Measurements from ENCODE around the gene OPA1. TPM values are rescaled to one million over a fixed set of nuclear protein-coding genes. Genes with fewer than 3 reads are reported as not detected.

The OPA1 gene
- total RNA-seq, 1 experiment from 2014 or later, result 75.4 TPM

DNA sequence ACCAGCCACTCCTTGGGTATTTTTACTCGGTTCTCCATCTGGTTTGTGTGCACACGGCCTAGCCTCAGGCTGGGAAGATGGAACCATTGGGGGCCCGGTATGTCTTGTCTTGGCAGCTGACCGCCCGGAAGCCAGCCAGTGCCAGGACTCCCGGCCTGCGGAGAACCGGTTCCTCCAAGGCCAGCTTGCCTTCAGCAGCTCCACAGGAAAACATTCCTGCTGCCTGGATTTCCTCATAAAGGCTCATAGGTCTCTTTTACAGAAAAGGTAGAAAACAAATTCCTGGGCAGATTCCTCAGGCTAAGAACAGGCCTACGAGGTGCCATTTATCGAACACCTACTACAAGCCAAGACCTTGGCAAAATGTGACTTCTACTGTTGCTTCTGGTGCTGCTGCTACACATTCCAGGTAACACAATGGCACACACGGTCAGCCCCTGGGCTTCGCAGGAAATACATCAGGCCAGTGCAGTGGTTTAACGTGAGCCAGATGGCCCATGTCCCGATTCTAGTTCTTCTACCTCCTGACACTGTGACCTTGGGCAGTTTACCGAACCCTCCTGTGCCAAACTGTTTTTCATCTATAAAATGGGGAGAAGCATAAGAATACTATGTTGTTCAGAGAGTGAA lies 141.8 kb downstream of the OPA1 start:
- H3K4me1 Mint-ChIP-seq, result peaks cover 19 to 25% of the 10 kb centered on the region in 2 experiments
- H3K9me3 ChIP-seq (ENCODE audit: control insufficient read depth, low read depth, low read length), result no peaks in the 10 kb centered on the region
- no peak overlapping the region for H3K14ac ChIP-seq (ENCODE audit: insufficient read depth, low read length)
- no peak overlapping the region for H2AFZ ChIP-seq (ENCODE audit: low read length)
- H3K23me2 ChIP-seq (ENCODE audit: insufficient read length, low read depth, low read length, poor library complexity, severe bottlenecking), result no peaks in the 10 kb centered on the region
- H2AK5ac ChIP-seq (ENCODE audit: insufficient read length, low read length), result no peak overlapping the region
- H3K4me1 ChIP-seq (ENCODE audit: insufficient read depth, low read length), result peaks cover 2% of the 10 kb centered on the region; the same call in 1 of the 2 replicates
- H2BK15ac ChIP-seq (ENCODE audit: low read depth, low read length), result no peak overlapping the region
- H2BK120ac ChIP-seq (ENCODE audit: low read depth, low read length, poor library complexity, severe bottlenecking), result no peak overlapping the region
- no peak overlapping the region for H2BK12ac ChIP-seq (ENCODE audit: insufficient read length, low read depth, low read length)
- H2BK5ac ChIP-seq (ENCODE audit: insufficient read length, low read length), result no peak overlapping the region
- H3K27ac ChIP-seq (ENCODE audit: insufficient read length, low read depth, low read length), result no peak overlapping the region
- no peak overlapping the region for H3K18ac ChIP-seq (ENCODE audit: insufficient read length, low read depth, low read length)
- TF ChIP-seq, protein P1, sequence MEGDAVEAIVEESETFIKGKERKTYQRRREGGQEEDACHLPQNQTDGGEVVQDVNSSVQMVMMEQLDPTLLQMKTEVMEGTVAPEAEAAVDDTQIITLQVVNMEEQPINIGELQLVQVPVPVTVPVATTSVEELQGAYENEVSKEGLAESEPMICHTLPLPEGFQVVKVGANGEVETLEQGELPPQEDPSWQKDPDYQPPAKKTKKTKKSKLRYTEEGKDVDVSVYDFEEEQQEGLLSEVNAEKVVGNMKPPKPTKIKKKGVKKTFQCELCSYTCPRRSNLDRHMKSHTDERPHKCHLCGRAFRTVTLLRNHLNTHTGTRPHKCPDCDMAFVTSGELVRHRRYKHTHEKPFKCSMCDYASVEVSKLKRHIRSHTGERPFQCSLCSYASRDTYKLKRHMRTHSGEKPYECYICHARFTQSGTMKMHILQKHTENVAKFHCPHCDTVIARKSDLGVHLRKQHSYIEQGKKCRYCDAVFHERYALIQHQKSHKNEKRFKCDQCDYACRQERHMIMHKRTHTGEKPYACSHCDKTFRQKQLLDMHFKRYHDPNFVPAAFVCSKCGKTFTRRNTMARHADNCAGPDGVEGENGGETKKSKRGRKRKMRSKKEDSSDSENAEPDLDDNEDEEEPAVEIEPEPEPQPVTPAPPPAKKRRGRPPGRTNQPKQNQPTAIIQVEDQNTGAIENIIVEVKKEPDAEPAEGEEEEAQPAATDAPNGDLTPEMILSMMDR (conservative IDR thresholded peaks at IDR 0.05), result no peak
- no peaks in the 10 kb centered on the region for H3K27me3 ChIP-seq (ENCODE audit: insufficient read depth, low read length)
- H3K79me1 ChIP-seq (ENCODE audit: insufficient read depth, low read depth, low read length, poor library complexity, severe bottlenecking), result no peaks in the 10 kb centered on the region
- H3K56ac ChIP-seq (ENCODE audit: insufficient read length, low read depth, low read length), result no peak overlapping the region
- no peak overlapping the region for H4K8ac ChIP-seq (replicated peaks; ENCODE audit: insufficient read length, low read depth, low read length)
- H3K4me2 ChIP-seq (ENCODE audit: insufficient read depth, insufficient read length, low read length), result no peak overlapping the region
- no peak overlapping the region for H3K23ac ChIP-seq (ENCODE audit: insufficient read length, low read depth, low read length)
- WGBS (ENCODE audit: extremely low coverage, insufficient read length, low lambda C conversion rate), result no CpG with 5 or more reads among the region's 15 CpGs
- H3K4ac ChIP-seq (ENCODE audit: low read depth, low read length), result no peak overlapping the region
- no peak overlapping the region for H3K27ac Mint-ChIP-seq
- H4K91ac ChIP-seq (ENCODE audit: insufficient read length, low read depth, low read length), result no peak overlapping the region
- H3K9ac ChIP-seq (ENCODE audit: extremely low read depth, insufficient read length, low read length), result no peak overlapping the region
- H3K36me3 Mint-ChIP-seq (ENCODE audit: insufficient read depth in 1 of 3, low read depth in 3 of 3), result no peaks in the 10 kb centered on the region
- H3K9me3 Mint-ChIP-seq, result no peaks in the 10 kb centered on the region
- no peak overlapping the region for H4K5ac ChIP-seq (ENCODE audit: insufficient read length, low read depth, low read length)
- no peaks in the 10 kb centered on the region for H3K79me2 ChIP-seq (ENCODE audit: insufficient read depth, low read length)
- H3K4me3 Mint-ChIP-seq, result no peak overlapping the region
- DNase-seq, result no peak
- H3T11ph ChIP-seq (ENCODE audit: low read length), result no peak overlapping the region
- no peaks in the 10 kb centered on the region for H4K20me1 ChIP-seq (ENCODE audit: control insufficient read depth, insufficient read depth, insufficient read length)
- H3K27me3 Mint-ChIP-seq (ENCODE audit: low read depth), result peaks cover 1% of the 10 kb centered on the region; the same call in 1 of the 2 replicates
- H2BK20ac ChIP-seq (ENCODE audit: low read depth, low read length, poor library complexity, severe bottlenecking), result no peak overlapping the region
